SK-N-DZ (cell line): ENCODE measurements around the gene OVCH2.
"Not testable (repeated sequence)": the region's sequence is repeated elsewhere in the genome, so short reads cannot be mapped to it uniquely, and the experiment has no call there.

ENCODE experiments used
- DNase-seq: peaks from one replicate; pipeline ENCODE4 v3.0.0-alpha.2; 2015; ENCODE audit warnings: low spot score

Gene OVCH2

GRCh38 chr11:7672276-7672959 lies 33.9 kb downstream of the OVCH2 start:
- no peak for DNase-seq

- DNase-seq: no peak
Observed at GRCh38 chr11:7671347-7672215, 34.7 kb downstream of the OVCH2 start.

- DNase-seq: no peak
Observed at GRCh38 chr11:7670641-7671040, 35.6 kb downstream of the OVCH2 start.

- DNase-seq: no peak
Observed at GRCh38 chr11:7668911-7669310, 37.4 kb downstream of the OVCH2 start.

- no peak for DNase-seq
Observed at GRCh38 chr11:7668464-7668863, 37.8 kb downstream of the OVCH2 start.

- no peak for DNase-seq
Observed at GRCh38 chr11:7667460-7667859, 38.8 kb downstream of the OVCH2 start.

GRCh38 chr11:7666292-7666866 lies 39.9 kb downstream of the OVCH2 start:
- no peak for DNase-seq

GRCh38 chr11:7665473-7666291 lies 40.6 kb downstream of the OVCH2 start:
- DNase-seq: peak; percentile 37

- DNase-seq: no peak
Observed at GRCh38 chr11:7664867-7665266, 41.4 kb downstream of the OVCH2 start.

GRCh38 chr11:7663531-7663930 lies 42.7 kb downstream of the OVCH2 start:
- DNase-seq: not testable (repeated sequence)

- DNase-seq: no peak
Observed at GRCh38 chr11:7657306-7658025, 48.8 kb downstream of the OVCH2 start.

- DNase-seq: no peak
Observed at GRCh38 chr11:7656704-7657103, 49.6 kb downstream of the OVCH2 start.

- DNase-seq: no peak
Observed at GRCh38 chr11:7655253-7656217, 50.7 kb downstream of the OVCH2 start.

- DNase-seq: no peak
Observed at GRCh38 chr11:7654195-7654705, 52.0 kb downstream of the OVCH2 start.

- no peak for DNase-seq
Observed at GRCh38 chr11:7651700-7652099, 54.6 kb downstream of the OVCH2 start.

- DNase-seq: no peak
Observed at GRCh38 chr11:7651140-7651551, 55.1 kb downstream of the OVCH2 start.

- no peak for DNase-seq
Observed at GRCh38 chr11:7648264-7648663, 58.0 kb downstream of the OVCH2 start.

- no peak for DNase-seq
Observed at GRCh38 chr11:7646866-7647265, 59.4 kb downstream of the OVCH2 start.

- no peak for DNase-seq
Observed at GRCh38 chr11:7645206-7645605, 61.1 kb downstream of the OVCH2 start.

- no peak for DNase-seq
Observed at GRCh38 chr11:7643314-7643713, 63.0 kb downstream of the OVCH2 start.
